ENCODE data around the gene TMEM259. TPM values are rescaled to one million over a fixed set of nuclear protein-coding genes. Genes with fewer than 3 reads are reported as not detected.

The TMEM259 gene
- total RNA-seq, 1 donor from 2014 or later = 257 TPM

DNA sequence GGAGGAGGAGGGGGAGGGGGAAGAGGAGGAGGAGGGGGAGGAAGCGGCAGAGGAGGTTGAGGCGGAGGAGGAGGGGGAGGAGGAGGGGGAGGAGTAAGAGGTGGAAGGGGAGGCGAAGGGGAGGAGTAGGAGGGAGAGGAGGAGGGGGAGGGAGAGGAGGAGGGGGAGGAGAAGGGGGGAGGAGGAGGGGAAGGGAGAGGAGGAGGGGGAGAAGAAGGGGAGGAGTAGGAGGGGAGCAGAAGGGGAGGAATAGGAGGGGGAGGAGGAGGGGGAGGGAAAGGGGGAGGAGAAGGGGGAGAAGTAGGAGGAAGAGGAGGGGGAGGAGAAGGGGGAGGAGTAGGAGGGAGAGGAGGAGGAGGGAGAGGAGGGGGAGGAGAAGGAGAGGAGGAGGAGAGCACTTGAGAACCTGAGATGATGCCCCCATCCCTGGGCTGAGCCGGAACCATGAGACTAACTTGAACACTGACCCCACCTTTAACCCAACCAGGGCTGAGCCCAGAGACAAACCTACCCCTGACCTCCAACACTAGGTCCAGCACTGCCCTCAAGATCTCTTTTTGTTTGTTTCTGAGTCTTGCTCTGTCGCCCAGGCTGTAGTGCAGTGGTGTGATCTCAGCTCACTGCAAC, 31.5 kb upstream of the TMEM259 start:
- CTCF ChIA-PET = no interaction called here
- Mint-ChIP-seq H3K4me1 (peaks cover 14% of the 10 kb centered on the region), H3K9me3 (peaks cover 6% of the 10 kb centered on the region), H3K27ac (no peak overlapping the region), H3K27me3 (no peaks in the 10 kb centered on the region), H3K36me3 (ENCODE audit: low read depth) (peaks cover 48% of the 10 kb centered on the region), H3K4me3 (no peak overlapping the region)
- POLR2A ChIA-PET = interaction anchor here (0.7 kb wide), 1 partner anchor 14 kb away, joined by 3 read pairs; no protein-coding TSS in a partner anchor
- DNase-seq (no peak), ATAC-seq (ENCODE audit: low read depth) (no peak)
- intact Hi-C loops (cut with micrococcal nuclease) = no loop called here
- TF ChIP-seq CTCF (IDR thresholded peaks at IDR 0.05) = no peak

DNA sequence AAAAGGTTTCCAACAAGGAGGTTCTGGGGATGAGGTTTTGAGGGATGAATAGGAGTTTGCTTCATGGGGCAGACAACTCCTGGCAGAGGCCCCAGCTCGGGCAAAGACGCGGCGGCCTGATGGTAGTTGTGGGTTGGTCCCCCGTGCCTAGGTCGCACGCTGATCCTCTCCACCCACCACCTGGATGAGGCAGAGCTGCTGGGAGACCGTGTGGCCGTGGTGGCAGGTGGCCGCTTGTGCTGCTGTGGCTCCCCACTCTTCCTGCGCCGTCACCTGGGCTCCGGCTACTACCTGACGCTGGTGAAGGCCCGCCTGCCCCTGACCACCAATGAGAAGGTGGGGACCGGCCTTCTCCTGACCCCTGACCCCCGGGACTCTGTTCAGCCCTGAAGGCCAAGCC, 30.9 kb upstream of the TMEM259 start:
- H3K27ac Mint-ChIP-seq = no peak overlapping the region
- peaks cover 9% of the 10 kb centered on the region for H3K4me1 Mint-ChIP-seq
- POLR2A ChIA-PET = interaction anchor here (0.5 kb wide), 1 partner anchor 135 kb away, joined by 5 read pairs; no protein-coding TSS in a partner anchor
- no peak overlapping the region for H3K4me3 Mint-ChIP-seq
- intact Hi-C loops (cut with micrococcal nuclease) = no loop called here
- peaks cover 5% of the 10 kb centered on the region for H3K9me3 Mint-ChIP-seq
- H3K36me3 Mint-ChIP-seq (ENCODE audit: low read depth) = peaks cover 42% of the 10 kb centered on the region
- CTCF ChIA-PET = no interaction called here
- DNase-seq (no peak), ATAC-seq (ENCODE audit: low read depth) (no peak)
- no peak for TF ChIP-seq CTCF (IDR thresholded peaks at IDR 0.05)
- no peaks in the 10 kb centered on the region for H3K27me3 Mint-ChIP-seq

- intact Hi-C loops (cut with micrococcal nuclease) = no loop called here
- ChIA-PET CTCF (no interaction called here), POLR2A (interaction anchor here (0.5 to 1.6 kb wide), 2 partner anchors 10 to 136 kb away, joined by 4 to 5 read pairs; no protein-coding TSS in a partner anchor)
Observed at GRCh38 chr19:1050989-1051788, 30.3 kb upstream of the TMEM259 start.

DNA sequence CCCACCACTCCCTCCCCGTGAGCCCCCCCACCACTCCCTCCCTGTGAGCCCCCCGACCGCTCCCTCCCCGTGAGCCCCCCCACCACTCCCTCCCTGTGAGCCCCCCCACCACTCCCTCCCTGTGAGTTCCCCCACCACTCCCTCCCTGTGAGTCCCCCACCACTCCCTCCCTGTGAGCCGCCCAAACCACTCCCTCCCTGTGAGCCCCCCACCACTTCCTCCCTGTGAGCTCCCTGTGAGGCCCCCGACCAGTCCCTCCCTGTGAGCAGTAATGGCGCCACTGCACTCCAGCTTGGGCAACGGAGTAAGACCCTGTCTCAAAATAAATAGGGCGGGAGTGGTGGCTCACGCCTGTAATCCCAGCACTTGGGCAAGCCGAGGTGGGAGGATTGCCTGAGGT, 28.9 kb upstream of the TMEM259 start:
- Mint-ChIP-seq H3K27ac (no peak overlapping the region), H3K9me3 (no peaks in the 10 kb centered on the region), H3K36me3 (ENCODE audit: low read depth) (peaks cover 39% of the 10 kb centered on the region), H3K27me3 (no peaks in the 10 kb centered on the region), H3K4me3 (no peak overlapping the region), H3K4me1 (peaks cover 9% of the 10 kb centered on the region)
- ChIA-PET POLR2A (interaction anchor here (1.1 to 2.4 kb wide), 4 partner anchors 9 to 219 kb away, joined by 4 to 11 read pairs (median 8); partner anchors contain the start of genes ABCA7 and CIRBP), CTCF (no interaction called here)
- TF ChIP-seq CTCF (IDR thresholded peaks at IDR 0.05) = no peak
- ATAC-seq (ENCODE audit: low read depth) (no peak), DNase-seq (no peak)
- intact Hi-C loops (cut with micrococcal nuclease) = no loop called here

More at GRCh38 chr19:1050989-1051788, 30.3 kb upstream of the TMEM259 start:
- ATAC-seq (ENCODE audit: low read depth) (no peak), DNase-seq (no peak)
- Mint-ChIP-seq H3K4me1 (peaks cover 6% of the 10 kb centered on the region), H3K27me3 (no peaks in the 10 kb centered on the region), H3K27ac (no peak overlapping the region), H3K9me3 (no peaks in the 10 kb centered on the region), H3K36me3 (ENCODE audit: low read depth) (peaks cover 36% of the 10 kb centered on the region), H3K4me3 (no peak overlapping the region)
- TF ChIP-seq CTCF (IDR thresholded peaks at IDR 0.05) = no peak

DNA sequence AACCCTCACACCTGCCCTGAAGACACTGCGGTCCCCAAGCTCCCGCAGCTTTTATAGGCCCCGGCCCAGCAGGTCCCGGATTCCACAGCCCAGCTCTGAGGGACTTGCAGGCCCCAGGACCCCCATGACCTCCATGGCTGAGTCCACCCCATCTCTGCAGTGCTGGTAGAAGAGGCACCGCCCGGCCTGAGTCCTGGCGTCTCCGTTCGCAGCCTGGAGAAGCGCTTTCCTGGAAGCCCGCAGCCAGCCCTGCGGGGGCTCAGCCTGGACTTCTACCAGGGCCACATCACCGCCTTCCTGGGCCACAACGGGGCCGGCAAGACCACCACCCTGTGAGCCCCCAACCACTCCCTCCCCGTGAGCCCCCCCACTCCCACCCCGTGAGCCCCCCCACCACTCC, 28.2 kb upstream of the TMEM259 start:
- no peak for TF ChIP-seq CTCF (IDR thresholded peaks at IDR 0.05)
- intact Hi-C loops (cut with micrococcal nuclease) = no loop called here
- Mint-ChIP-seq H3K4me1 (peaks cover 10% of the 10 kb centered on the region), H3K4me3 (no peak overlapping the region), H3K36me3 (ENCODE audit: low read depth) (peaks cover 41% of the 10 kb centered on the region), H3K27ac (no peak overlapping the region), H3K9me3 (no peaks in the 10 kb centered on the region), H3K27me3 (no peaks in the 10 kb centered on the region)
- DNase-seq = no peak
- no peak for ATAC-seq (ENCODE audit: low read depth)
- ChIA-PET POLR2A (interaction anchor here (1.1 to 2.4 kb wide), 5 partner anchors 10 to 28 kb away, joined by 4 to 11 read pairs (median 5); partner anchors contain the start of genes ABCA7, ARHGAP45 and RNU6-2), CTCF (interaction anchor here (1.2 kb wide), 1 partner anchor 9 kb away, joined by 3 read pairs; no protein-coding TSS in a partner anchor)
